Measurements from ENCODE around the gene PDPK1.

Gene PDPK1

DNA sequence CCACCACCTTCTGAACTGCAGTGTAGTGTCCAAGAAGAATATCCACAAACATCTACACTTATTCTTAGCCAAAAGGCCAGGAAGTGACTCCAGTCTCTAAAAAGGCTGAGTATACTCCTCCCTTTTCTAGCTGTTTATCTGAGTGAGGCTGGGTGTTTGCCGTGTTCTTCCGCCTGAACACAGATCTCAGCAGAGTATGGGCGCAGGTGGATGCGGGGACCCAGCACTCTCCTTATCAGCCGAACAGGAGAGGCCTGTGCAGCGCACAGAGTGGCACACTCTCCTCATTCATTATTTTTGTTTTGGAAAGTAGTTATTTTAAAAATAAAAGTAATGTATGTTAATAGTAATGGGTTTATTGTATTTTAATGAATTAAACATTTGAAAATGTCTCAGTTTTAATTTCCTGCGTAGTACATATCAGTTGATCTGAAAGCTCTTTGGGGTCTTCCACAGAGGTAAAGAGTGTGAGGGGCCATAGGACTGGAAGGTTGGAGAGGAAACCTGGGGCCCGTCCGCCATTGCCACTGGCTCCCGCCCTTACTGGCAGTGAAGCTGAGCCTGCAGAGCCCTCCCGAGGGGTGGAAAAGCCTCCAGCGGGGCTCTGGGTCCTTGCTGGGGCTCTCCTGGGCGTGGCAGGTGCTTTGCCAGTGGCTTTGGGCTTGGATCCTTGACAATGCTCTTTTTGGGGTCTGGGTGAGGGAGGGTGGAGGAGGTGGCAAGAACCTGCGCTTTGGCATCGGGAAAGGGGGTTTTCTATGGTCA is 53.8 kb downstream of the PDPK1 start:
- Histone ChIP-seq H3K79me2 (ENCODE audit: low read length) (peaks cover 14% of the 10 kb centered on the region; the same call in 1 of the 2 replicates), H3K27me3 (ENCODE audit: low read depth, low read length) (no peaks in the 10 kb centered on the region), H3K9ac (ENCODE audit: low read length) (no peak overlapping the region), H3K27ac (ENCODE audit: low read length) (no peak overlapping the region), H3K9me3 (ENCODE audit: insufficient read depth, low read length) (no peaks in the 10 kb centered on the region), H3K36me3 (replicated peaks; ENCODE audit: low read depth, low read length) (peaks cover 18% of the 10 kb centered on the region), H4K20me1 (ENCODE audit: insufficient read depth, low read length) (peaks cover 6% of the 10 kb centered on the region; the same call in 1 of the 2 replicates), H3K4me2 (ENCODE audit: low read length) (no peak overlapping the region), H2AFZ (ENCODE audit: low read depth, low read length) (no peak overlapping the region), H3K4me1 (ENCODE audit: low read length) (peaks cover 10% of the 10 kb centered on the region), H3K4me3 (ENCODE audit: low read length) (no peak overlapping the region)
- TF ChIP-seq, protein P1, sequence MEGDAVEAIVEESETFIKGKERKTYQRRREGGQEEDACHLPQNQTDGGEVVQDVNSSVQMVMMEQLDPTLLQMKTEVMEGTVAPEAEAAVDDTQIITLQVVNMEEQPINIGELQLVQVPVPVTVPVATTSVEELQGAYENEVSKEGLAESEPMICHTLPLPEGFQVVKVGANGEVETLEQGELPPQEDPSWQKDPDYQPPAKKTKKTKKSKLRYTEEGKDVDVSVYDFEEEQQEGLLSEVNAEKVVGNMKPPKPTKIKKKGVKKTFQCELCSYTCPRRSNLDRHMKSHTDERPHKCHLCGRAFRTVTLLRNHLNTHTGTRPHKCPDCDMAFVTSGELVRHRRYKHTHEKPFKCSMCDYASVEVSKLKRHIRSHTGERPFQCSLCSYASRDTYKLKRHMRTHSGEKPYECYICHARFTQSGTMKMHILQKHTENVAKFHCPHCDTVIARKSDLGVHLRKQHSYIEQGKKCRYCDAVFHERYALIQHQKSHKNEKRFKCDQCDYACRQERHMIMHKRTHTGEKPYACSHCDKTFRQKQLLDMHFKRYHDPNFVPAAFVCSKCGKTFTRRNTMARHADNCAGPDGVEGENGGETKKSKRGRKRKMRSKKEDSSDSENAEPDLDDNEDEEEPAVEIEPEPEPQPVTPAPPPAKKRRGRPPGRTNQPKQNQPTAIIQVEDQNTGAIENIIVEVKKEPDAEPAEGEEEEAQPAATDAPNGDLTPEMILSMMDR (IDR thresholded peaks at IDR 0.05; ENCODE audit: low read depth, low read length): no peak
- no peak for TF ChIP-seq EZH2phosphoT487 (IDR thresholded peaks at IDR 0.05; ENCODE audit: low read depth)

DNA sequence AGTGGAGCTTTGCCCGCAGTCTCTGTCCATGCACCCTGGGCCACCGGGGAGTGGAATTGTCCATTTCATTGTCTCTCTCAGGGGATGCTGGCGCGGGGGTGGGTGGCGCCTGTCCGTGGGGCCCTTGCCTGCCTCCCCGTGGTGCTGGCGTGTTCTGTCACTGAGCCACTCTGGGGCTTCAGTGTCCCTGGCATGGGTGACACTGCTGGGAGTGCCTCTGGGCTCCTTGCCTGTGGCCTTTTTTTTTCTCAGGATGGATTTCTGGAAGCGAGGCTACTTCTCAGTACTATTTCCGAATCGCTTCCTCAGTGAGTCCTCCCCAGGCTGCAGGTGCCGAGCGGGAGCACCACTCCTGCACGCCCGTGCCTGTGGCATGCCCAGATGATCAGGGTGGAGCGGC is 55.0 kb downstream of the PDPK1 start:
- Histone ChIP-seq H3K36me3 (replicated peaks; ENCODE audit: low read depth, low read length) (peaks cover 23% of the 10 kb centered on the region), H3K4me2 (ENCODE audit: low read length) (no peak overlapping the region), H3K4me1 (ENCODE audit: low read length) (peaks cover 10% of the 10 kb centered on the region), H3K79me2 (ENCODE audit: low read length) (peaks cover 14% of the 10 kb centered on the region; the same call in 1 of the 2 replicates), H3K9me3 (ENCODE audit: insufficient read depth, low read length) (no peaks in the 10 kb centered on the region), H3K4me3 (ENCODE audit: low read length) (no peak overlapping the region), H3K9ac (ENCODE audit: low read length) (no peak overlapping the region), H2AFZ (ENCODE audit: low read depth, low read length) (no peak overlapping the region), H4K20me1 (ENCODE audit: insufficient read depth, low read length) (peaks cover 6% of the 10 kb centered on the region; the same call in 1 of the 2 replicates), H3K27me3 (ENCODE audit: low read depth, low read length) (no peaks in the 10 kb centered on the region), H3K27ac (ENCODE audit: low read length) (no peak overlapping the region)
- TF ChIP-seq, protein P1 (IDR thresholded peaks at IDR 0.05; ENCODE audit: low read depth, low read length): no peak
- TF ChIP-seq EZH2phosphoT487 (IDR thresholded peaks at IDR 0.05; ENCODE audit: low read depth): no peak

DNA sequence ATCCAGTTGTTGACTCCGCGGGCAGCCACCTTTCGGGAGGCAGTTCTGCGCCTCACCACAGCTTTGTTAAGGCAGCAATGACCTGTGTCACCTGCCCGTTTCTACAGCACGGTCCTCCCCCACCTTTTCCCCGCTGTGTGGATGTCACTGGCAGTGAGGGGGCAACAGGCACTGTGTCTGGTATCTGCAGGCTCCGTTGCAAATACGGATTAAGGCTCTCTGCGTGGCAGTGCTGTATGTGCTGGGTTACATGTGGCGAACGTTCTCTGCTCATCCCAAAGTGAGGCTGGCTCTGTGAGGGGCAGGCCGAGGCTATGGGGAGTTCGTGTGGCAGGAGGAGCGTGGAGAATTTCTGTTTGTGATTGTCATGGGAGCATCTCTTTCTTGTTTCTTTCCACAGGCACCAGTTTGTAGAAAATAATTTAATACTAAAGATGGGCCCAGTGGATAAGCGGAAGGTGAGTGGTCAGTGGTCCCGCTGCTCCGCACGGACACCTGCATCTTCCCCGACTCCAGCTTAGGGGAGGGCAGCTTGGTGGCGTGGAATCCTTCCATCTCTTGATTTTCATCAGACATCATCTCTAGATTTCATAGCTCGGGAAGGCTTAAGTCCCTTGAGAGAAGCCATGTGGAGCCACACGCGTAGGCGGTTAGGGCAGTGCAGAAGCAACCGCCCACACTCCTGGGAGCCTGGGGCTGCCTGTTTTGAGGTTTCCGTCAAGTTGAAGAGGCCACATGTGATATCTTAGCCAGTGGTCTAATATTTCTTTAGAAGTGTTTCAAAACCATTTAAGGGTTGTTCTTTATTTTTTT is 57.8 kb downstream of the PDPK1 start:
- Histone ChIP-seq H3K27me3 (ENCODE audit: low read depth, low read length) (no peaks in the 10 kb centered on the region), H2AFZ (ENCODE audit: low read depth, low read length) (no peak overlapping the region), H3K36me3 (replicated peaks; ENCODE audit: low read depth, low read length) (peaks cover 19% of the 10 kb centered on the region), H3K4me1 (ENCODE audit: low read length) (peaks cover 4% of the 10 kb centered on the region), H4K20me1 (ENCODE audit: insufficient read depth, low read length) (peaks cover 6% of the 10 kb centered on the region; the same call in 1 of the 2 replicates), H3K9me3 (ENCODE audit: insufficient read depth, low read length) (no peaks in the 10 kb centered on the region), H3K27ac (ENCODE audit: low read length) (no peak overlapping the region), H3K9ac (ENCODE audit: low read length) (no peak overlapping the region), H3K4me3 (ENCODE audit: low read length) (no peak overlapping the region), H3K79me2 (ENCODE audit: low read length) (peaks cover 14% of the 10 kb centered on the region; the same call in 1 of the 2 replicates), H3K4me2 (ENCODE audit: low read length) (no peak overlapping the region)
- TF ChIP-seq, protein P1 (IDR thresholded peaks at IDR 0.05; ENCODE audit: low read depth, low read length): no peak
- no peak for TF ChIP-seq EZH2phosphoT487 (IDR thresholded peaks at IDR 0.05; ENCODE audit: low read depth)

Data from OCI-LY3 (cell line).